K562 (cell line): ENCODE measurements around the gene SMIM29. TPM values are rescaled to one million over a fixed set of nuclear protein-coding genes. Genes with fewer than 3 reads are reported as not detected.
A peak's percentile ranks its signal among the peaks of the same experiment; 100 is the strongest.

ENCODE experiments used
- E2F3 ChIP-seq: fragments of 250-450 bp; sonication (Bioruptor Pico); IDR thresholded peaks from 2 replicates; pipeline ENCODE4 v1.4.0; 2020; ENCODE audit warnings: mild to moderate bottlenecking
- HDAC6 ChIP-seq: IDR thresholded peaks from 2 replicates; pipeline ENCODE4 v1.6.1; 2012; ENCODE audit warnings: low read depth, mild to moderate bottlenecking, control low read depth, inconsistent platforms, low read length, moderate library complexity
- NR2C1 ChIP-seq, 2 experiments: fragments of 450-650 bp; IDR thresholded peaks; 2 replicates each; pipeline ENCODE4 v1.6.1; 2017; ENCODE audit warnings: mild to moderate bottlenecking in 2 of 2, antibody characterized with exemption in 1 of 2, inconsistent platforms in 1 of 2, missing compliant biosample characterization in 1 of 2, missing genetic modification characterization in 1 of 2
- STAT5B ChIP-seq: fragments of 250-450 bp; sonication (Bioruptor Pico); IDR thresholded peaks from 2 replicates; pipeline ENCODE4 v1.8.0; 2021; ENCODE audit warnings: mild to moderate bottlenecking, inconsistent platforms
- ZNF583 ChIP-seq: fragments of 250-450 bp; sonication (Bioruptor Pico); IDR thresholded peaks from 2 replicates; pipeline ENCODE4 v1.4.0; 2020
- polyA plus RNA-seq, 8 experiments: library from polyadenylated mRNA; depleted of rRNA in 4 of 8; stranded (reverse) in 5 of 8; unstranded in 3 of 8; fragments of >200 nt; fragmentation: Nextera tagmentation in 2 of 8; fragmentation: Illumina TruSeq in 1 of 8; extraction: Ambion mirVana in 2 of 8; extraction: Trizol in 1 of 8; gene quantifications; 2 replicates each; pipeline versions ENCODE4 v1.2.1 to v1.2.3, GENCODE V29; 2011 to 2014; ENCODE audit warnings: inconsistent platforms in 1 of 8, missing spikeins in 1 of 8
- total RNA-seq, 7 experiments: library from RNA; depleted of rRNA in 6 of 7; stranded (reverse); fragments of >200 nt in 6 of 7; fragmentation: Illumina TruSeq in 2 of 7; extraction: Trizol in 2 of 7; gene quantifications; 2 replicates each; pipeline versions ENCODE4 v1.2.1 to v1.2.3, GENCODE V29; 2011 to 2021; ENCODE audit warnings: low replicate concordance in 1 of 7
- TF ChIP-seq, protein P1 (sequence below): fragments of 450-650 bp; formaldehyde crosslinking; IDR thresholded peaks from 2 replicates; pipeline ENCODE4 v1.4.0; 2020; ENCODE audit warnings: mild to moderate bottlenecking, mixed read lengths
- TF ChIP-seq, protein P2 (sequence below), 2 experiments: IDR thresholded peaks; 2 replicates each; pipeline ENCODE4 v1.6.1; 2011; ENCODE audit warnings: borderline replicate concordance in 1 of 2, control low read depth in 1 of 2, low read depth in 1 of 2, low read length in 1 of 2, mild to moderate bottlenecking in 1 of 2, mixed read lengths in 1 of 2, moderate library complexity in 1 of 2; ENCODE audit not compliant: insufficient read depth in 1 of 2, insufficient read length in 1 of 2, poor library complexity in 1 of 2, severe bottlenecking in 1 of 2; ENCODE audit errors: extremely low read depth in 1 of 2
- TF ChIP-seq, protein P3 (sequence below): fragments of 450-650 bp; conservative IDR thresholded peaks from 2 replicates; pipeline ENCODE4 v1.6.1; 2016; ENCODE audit warnings: missing genetic modification characterization, low read depth, mild to moderate bottlenecking, missing compliant biosample characterization, moderate library complexity
- TF ChIP-seq, protein P4 (sequence below): fragments of 450-650 bp; IDR thresholded peaks from 2 replicates; pipeline ENCODE4 v1.6.1; 2017; ENCODE audit warnings: antibody characterized with exemption, mild to moderate bottlenecking

The SMIM29 gene
- total and polyA plus RNA-seq, 9 of the 15 experiments (the other 6 are each of a cell fraction or from before 2014, with no cell fraction given), result 6.5 to 36.7 (median 20.9) TPM

DNA sequence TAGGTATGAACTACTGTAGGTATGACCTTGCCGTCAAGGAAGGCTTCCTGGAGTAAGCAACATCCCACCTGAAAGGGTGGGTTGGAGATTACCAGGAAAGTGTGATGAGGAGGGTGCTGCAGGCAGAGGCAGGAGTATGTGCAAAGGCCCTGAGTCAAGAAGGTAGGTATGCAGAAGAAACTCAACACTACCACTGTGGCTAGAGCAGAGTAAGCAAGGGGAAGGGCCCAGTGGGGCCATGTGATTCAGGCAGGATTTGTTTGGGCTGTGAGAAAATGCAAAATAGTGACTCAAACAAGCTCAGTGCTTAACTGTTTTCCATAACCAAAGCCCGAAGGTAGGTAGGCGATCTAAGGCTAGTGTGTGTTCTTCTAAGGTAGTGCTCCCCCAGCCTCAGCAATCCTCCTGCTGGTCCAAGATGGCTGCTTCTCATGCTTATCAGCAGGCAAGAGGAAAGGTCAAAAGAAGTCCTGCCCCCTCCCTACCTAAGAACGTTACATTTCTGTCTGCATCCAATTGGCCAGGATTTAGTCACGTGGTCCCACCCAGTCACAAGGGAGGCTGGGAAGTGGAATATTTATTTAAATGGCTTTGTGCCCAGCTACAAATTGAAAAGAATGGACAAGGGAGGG is 48.4 kb downstream of the SMIM29 start (continued):
- TF ChIP-seq, protein P1, sequence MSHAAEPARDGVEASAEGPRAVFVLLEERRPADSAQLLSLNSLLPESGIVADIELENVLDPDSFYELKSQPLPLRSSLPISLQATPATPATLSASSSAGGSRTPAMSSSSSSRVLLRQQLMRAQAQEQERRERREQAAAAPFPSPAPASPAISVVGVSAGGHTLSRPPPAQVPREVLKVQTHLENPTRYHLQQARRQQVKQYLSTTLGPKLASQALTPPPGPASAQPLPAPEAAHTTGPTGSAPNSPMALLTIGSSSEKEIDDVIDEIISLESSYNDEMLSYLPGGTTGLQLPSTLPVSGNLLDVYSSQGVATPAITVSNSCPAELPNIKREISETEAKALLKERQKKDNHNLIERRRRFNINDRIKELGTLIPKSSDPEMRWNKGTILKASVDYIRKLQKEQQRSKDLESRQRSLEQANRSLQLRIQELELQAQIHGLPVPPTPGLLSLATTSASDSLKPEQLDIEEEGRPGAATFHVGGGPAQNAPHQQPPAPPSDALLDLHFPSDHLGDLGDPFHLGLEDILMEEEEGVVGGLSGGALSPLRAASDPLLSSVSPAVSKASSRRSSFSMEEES (CRISPR knock-in tag), result peak; percentile 85
- TF ChIP-seq, protein P2, sequence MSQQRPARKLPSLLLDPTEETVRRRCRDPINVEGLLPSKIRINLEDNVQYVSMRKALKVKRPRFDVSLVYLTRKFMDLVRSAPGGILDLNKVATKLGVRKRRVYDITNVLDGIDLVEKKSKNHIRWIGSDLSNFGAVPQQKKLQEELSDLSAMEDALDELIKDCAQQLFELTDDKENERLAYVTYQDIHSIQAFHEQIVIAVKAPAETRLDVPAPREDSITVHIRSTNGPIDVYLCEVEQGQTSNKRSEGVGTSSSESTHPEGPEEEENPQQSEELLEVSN (IDR thresholded peaks at IDR 0.05; ENCODE audit: borderline replicate concordance in 1 of 2, extremely low read depth in 1 of 2, insufficient read depth in 1 of 2, insufficient read length in 1 of 2, low read depth in 1 of 2, low read length in 1 of 2, poor library complexity in 1 of 2, severe bottlenecking in 1 of 2), result no peak
- no peak for TF ChIP-seq STAT5B (CRISPR knock-in tag)
- TF ChIP-seq ZNF583 (CRISPR knock-in tag), result no peak
- TF ChIP-seq, protein P3, sequence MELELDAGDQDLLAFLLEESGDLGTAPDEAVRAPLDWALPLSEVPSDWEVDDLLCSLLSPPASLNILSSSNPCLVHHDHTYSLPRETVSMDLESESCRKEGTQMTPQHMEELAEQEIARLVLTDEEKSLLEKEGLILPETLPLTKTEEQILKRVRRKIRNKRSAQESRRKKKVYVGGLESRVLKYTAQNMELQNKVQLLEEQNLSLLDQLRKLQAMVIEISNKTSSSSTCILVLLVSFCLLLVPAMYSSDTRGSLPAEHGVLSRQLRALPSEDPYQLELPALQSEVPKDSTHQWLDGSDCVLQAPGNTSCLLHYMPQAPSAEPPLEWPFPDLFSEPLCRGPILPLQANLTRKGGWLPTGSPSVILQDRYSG, result no peak
- TF ChIP-seq, protein P4, sequence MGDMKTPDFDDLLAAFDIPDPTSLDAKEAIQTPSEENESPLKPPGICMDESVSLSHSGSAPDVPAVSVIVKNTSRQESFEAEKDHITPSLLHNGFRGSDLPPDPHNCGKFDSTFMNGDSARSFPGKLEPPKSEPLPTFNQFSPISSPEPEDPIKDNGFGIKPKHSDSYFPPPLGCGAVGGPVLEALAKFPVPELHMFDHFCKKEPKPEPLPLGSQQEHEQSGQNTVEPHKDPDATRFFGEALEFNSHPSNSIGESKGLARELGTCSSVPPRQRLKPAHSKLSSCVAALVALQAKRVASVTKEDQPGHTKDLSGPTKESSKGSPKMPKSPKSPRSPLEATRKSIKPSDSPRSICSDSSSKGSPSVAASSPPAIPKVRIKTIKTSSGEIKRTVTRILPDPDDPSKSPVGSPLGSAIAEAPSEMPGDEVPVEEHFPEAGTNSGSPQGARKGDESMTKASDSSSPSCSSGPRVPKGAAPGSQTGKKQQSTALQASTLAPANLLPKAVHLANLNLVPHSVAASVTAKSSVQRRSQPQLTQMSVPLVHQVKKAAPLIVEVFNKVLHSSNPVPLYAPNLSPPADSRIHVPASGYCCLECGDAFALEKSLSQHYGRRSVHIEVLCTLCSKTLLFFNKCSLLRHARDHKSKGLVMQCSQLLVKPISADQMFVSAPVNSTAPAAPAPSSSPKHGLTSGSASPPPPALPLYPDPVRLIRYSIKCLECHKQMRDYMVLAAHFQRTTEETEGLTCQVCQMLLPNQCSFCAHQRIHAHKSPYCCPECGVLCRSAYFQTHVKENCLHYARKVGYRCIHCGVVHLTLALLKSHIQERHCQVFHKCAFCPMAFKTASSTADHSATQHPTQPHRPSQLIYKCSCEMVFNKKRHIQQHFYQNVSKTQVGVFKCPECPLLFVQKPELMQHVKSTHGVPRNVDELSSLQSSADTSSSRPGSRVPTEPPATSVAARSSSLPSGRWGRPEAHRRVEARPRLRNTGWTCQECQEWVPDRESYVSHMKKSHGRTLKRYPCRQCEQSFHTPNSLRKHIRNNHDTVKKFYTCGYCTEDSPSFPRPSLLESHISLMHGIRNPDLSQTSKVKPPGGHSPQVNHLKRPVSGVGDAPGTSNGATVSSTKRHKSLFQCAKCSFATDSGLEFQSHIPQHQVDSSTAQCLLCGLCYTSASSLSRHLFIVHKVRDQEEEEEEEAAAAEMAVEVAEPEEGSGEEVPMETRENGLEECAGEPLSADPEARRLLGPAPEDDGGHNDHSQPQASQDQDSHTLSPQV, result peak; percentile 85
- no peak for TF ChIP-seq E2F3
- TF ChIP-seq NR2C1 (IDR thresholded peaks at IDR 0.05), result peak; percentile 83
- TF ChIP-seq NR2C1 (tag; IDR thresholded peaks at IDR 0.05), result peak; percentile 88
- no peak for TF ChIP-seq HDAC6
